GM21526 (cell line): Measurements from ENCODE around the gene DNM1.
"Not testable (repeated sequence)": the region's sequence is repeated elsewhere in the genome, so short reads cannot be mapped to it uniquely, and the experiment has no call there.

Experiments used
- ATAC-seq: cut with Tn5 transposase; IDR thresholded peaks from one replicate; pipeline ENCODE4 v1.9.1; 2021; ENCODE audit warnings: moderate library complexity; ENCODE audit not compliant: unreplicated experiment, low FRiP score

The DNM1 gene

DNA sequence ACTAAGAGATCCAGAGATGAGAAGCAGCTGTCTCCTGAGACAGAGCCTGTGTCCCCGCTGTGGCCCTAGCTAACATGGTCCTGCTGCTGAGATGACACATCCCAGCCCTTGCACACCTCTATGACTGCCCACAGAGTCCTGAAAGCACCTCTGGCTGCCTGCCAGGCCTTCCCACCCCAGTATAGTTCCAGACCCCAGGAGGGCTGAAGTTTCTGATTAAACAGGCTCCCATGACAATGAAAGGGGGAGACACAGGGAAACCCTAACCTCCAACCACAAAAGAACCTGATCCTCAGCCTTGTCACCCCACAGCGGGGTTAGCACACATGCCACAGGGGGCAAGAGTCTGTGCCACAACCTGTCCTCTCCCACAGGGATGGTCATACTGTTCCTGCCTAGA lies 27.5 kb upstream of the DNM1 start:
- ATAC-seq = no peak

DNA sequence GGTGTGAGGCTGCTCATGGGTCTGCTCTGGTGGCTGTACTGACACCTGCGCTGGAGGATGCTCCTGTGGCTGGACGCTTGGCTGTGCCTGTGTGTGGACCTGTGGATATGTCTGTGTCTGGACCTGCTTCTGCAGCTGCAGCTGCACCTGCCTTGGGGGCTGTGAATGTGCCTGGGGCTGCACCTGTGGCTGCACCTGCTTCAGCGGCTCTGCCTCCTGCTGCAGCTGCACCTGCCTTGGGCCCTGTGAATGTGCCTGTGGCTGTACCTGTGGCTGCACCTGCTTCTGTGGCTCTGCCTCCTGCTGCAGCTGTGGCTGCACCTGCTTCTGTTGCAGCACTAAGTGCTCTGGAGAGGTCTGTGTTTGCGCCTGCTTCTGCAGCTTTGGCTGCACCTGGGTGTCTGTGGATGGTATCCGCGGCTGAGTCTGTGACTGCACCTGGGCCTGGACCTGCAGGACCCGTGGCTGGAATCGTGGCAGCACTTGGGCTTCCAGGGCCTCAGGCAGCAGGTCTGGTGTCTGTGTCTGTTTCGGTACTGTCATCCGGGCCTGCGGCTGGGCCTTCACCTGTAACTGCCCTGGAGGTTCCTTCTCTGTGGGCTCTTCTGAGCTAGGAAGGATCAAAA lies 24.3 kb upstream of the DNM1 start:
- ATAC-seq = no peak

DNA sequence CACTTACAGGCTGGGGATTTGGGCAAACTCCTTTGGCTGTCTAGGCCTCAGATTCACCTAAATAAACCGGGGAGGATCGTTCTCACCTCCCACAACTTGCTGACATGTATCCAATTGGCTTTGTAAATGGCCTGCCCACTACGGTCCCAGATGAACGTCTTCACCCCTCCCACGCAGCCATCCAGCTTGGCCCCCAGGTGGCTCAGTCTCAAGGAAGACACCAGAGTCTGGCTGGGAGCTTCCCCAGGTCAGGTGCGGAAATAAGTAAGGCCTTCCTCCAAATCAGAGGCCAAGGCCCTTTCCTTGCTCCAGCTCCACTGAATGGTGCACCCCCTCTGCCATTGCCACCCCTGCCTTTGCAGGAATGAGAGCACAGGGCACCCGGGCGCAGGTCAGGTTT lies 23.2 kb upstream of the DNM1 start:
- ATAC-seq = no peak

DNA sequence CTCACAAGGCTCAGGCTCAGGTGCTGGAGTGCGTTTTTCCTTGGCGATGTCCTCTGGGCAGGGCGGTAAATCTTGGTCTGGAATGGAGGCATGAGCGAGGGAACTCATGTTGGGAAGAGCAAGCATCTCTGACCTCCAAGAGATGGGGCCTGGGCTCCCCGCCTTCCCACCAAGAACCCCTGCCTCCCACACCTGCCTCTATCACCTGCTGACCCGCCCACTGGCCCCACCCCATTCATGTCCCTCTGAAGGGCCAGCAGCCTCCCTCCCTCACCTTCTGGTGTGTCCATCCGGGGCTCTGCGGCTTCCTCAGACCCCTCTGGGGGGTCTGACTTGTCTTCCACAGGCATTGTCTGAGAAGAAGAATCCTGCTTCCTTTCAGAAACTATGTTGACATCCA lies 22.7 kb upstream of the DNM1 start:
- ATAC-seq = no peak

DNA sequence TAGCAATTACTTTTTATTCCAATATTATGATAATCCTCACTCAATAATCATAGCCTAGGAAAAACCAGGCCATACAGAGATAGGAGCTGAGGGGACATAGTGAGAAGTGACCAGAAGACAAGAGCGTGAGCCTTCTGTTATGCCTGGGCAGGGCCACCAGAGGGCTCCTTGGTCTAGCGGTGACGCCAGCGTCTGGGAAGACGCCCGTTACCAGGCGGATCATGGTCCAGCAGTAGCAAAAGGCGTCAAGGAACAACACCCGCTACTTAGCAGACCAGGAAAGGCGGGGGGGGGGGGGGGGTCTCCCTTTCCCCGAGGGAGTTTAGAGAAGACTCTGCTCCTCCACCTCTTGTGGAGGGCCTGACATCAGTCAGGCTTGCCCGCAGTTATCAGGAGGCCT lies 21.7 kb upstream of the DNM1 start:
- ATAC-seq = not testable (repeated sequence)

DNA sequence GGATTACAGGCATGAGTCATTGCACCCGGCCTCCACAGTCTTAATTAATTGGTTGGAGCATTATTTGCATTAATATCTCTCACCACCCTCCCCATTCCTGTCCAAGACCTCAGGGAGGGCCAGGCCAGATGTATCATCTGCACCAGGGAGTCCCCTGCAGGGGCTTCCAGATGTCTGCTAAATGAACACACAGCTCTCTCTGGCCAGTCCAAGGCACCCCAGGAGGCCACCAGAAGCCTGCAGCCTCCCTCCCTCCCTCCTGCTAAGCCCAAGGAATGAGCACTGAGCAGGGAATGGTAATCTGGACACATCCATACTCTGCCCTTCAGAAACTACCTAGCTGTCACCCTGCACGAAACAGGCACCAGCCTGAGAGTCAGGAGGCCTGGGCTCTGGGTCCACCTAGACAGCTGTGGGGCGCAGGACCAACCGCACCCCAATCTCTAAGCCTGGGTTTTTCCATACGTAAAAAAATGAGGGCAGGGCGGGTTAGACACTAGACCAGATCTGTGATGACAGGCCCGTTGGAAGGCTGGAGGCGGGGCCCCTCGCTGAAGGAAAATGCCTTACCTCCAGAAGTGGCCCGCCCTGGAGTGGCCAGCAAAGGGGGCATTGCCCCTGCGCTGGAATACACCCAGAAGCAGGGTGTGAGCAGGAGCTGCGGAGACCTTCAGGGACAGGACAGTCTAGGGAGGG lies 20.1 kb upstream of the DNM1 start:
- ATAC-seq = no peak

GRCh38 chr9:128185979-128186965 lies 16.9 kb upstream of the DNM1 start:
- no peak for ATAC-seq

DNA sequence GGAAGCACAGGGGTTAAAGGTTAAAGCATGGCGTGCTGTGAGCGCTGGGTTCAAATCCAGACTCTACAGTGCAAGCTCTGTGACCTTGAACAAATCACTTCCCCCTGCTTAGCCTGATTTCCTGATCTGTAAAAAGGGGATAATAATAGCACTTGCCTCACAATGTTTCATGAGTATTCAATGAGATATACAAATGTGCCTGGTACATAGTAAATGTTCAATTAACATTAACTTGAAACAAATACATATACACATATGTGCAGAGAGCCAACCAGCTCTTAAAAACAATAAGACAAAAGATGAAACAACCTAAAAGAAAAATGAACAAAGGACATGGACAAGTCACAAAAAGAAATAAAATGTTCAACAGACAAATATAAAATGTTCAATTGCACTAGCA lies 15.8 kb upstream of the DNM1 start:
- no peak for ATAC-seq

GRCh38 chr9:128188209-128188608 lies 15.0 kb upstream of the DNM1 start:
- ATAC-seq = no peak

GRCh38 chr9:128190013-128190412 lies 13.2 kb upstream of the DNM1 start:
- no peak for ATAC-seq

DNA sequence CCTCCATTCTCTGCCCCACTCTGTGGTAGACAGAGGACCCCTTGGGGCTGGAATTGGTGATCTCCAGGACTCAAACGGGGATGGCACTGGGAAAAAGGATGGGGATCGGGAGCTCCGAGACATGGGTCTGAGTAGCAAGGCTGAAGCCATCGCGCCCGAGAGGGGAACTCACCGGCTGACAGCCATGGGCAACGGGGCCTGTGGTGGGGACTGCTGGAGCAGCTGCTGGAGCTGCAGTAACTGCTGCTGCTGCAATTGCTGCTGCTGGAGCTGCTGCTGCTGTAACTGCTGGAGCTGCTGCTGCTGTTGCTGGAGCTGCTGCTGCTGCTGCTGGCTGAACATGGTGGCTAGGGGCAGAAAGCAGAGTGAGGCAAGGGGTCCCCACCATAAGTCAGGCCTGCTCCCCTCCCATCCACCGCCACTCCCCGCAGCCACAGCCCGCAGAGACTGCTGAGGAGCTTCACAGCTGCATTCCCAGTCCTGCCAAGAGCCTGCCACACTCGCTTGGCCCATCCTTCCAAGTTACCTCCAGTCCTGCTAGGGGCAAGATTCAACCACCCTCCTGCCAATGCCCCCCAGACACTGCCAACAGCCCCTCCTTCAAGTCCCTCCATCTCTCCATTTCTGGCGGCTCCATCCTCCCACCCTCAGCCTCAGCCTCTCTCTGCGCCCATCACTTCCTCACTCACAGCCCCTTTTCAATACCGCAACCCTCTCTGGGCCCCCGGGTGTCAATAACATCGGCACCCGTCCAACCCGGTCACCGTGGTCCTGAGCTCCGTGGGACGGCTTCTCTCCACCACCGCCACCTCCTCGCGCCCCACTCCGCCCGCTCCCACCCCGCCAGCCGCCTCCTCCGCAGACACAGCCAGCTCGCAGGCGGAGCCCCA lies 12.4 kb upstream of the DNM1 start:
- no peak for ATAC-seq

DNA sequence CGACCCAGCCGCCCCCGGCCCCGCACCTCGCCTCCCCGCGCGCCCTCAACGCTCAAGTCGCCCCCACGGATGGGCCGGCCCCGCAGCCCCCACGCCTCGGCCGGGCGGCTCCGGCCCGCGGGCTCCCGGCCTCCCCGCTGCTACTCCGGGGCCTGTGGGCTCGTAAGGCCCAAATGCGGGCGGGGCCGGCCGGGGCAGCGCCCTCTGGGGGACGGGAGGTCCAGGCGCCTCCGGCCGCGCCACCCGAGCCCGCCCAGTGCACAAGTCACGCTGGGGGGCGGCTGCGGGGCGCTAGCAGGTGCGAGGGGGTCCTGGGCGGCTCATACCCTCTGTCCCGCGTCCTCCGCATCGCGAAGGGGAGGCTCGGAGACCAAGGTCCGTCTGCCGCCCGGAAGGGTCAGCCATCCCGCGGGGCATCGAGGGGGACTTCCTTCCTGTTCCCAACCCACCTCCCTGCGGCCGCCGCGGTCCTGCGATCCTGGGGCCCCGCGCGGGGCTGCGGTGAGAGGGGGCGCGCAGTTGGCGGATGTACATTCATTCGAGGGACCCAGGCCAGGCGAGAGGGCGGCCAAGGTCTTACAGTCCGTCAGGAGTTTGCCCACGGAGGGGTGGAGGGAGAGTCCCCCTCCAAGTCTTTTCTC lies 11.7 kb upstream of the DNM1 start, which contains the start of gene CIZ1:
TSS of gene CIZ1 (minus strand) at position 167 of the 641 bp plus-strand sequence. CDS start 715 bp downstream, outside the sequence.
- ATAC-seq = peak; percentile 52

DNA sequence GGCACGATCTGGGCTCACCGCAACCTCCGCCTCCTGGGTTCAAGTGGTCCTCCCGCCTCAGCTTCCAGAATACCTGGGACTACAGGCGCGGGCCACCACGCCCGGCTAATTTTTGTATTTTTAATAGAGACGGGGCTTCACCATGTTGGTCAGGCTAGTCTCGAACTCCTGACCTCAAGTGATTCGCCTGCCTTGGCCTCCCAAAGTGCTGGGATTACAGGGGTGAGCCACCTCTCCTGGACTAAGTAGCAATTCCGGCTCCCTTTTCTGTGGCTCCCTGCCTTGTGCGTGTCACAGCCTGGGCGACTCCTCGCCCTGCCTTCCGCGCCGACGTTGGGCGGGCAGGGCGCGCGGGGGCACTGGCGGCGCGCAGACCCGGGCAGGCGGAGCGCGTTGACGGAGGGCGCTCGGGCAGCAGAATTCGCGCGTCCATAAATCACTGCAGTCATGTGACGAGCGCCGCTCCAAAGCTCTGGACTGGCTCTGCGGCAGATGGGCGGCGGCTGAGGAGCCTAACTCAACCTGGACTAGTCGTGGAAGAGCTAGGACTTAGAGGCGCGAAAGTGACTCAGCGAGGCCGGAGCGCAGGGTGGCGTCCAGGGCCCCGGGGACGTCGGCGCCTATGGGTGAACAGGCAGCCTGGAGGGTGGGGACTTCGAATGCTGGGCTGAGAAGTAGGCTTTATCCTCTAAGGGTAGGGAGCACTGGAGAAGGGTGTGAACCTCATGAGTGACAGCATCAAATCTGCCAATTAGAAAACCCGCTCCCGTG lies 10.4 kb upstream of the DNM1 start:
- ATAC-seq = no peak

GRCh38 chr9:128193469-128194096 lies 9.6 kb upstream of the DNM1 start:
- no peak for ATAC-seq

DNA sequence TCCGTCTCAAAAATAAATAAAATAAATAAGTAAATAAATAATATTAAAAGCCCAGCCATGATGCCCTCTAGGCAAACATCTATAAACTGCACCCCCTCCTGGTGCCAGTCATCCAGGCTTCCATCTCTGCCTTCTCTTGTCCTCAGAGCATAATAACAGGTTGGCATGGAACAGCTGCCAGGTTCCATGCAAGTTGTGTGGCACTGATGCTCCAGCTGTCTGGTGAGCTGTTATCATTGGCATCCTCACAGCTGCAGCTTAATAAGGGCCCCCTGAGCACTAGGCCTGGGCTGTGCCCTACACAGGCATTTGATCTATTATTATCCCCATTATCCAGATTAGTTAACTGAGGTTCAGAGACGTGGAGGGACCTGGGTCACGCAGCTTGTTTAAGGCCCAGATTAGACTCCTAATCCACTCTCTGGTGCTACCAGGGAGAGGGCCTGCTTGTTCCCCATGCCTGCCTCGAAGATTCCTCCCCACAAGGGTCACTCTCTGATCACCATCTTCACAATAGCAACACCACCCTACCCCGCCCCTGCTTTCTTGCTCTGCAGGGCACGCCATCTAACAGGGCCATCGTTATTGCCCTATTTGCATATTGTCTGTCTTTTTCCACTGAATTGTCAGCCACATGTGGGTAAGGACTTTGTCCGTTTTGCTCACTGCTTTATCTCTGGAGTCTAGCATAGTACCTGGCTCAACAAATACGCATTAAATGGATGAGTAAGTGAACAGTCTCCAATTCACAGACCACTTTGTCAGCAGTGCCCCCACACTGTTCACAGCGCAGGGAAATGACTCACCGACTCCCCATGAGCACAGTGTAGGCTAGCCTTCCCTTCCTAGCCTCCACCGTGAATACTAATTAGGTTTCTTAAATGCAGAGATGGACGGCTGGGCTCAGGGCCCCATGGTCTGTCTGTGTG lies 1.5 kb upstream of the DNM1 start:
- ATAC-seq = no peak

DNA sequence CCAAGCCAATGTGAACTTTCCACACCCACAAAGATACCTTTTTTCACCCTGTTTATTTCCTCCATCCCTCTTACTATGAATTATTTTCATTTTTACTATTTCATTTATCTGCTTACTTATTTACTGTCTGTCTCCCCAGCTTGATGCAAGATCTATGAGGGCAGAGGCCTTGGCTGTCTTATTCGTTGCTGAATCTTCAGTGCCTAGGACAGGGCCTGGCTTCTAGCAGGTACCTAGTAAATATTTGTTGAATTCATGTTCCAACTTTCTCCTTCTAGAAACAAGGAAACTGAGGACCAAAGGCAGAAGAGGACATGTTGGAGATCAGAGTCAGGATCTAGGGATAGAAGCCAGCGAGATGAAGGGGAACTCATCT lies 543 bp upstream of the DNM1 start:
- ATAC-seq = no peak

- ATAC-seq = no peak
These were observed 750 bp downstream of the DNM1 start for GRCh38 chr9:128203707-128204551.
